NCI-H187 (cell line): ENCODE results near the gene MYL2.

Source experiments
- DNase-seq, 2 experiments: peaks; one replicate each; lab custom pipeline; 2025; lab: John Stamatoyannopoulos, UW

The MYL2 gene

GRCh38 chr12:110896559-110896958 lies 23.8 kb downstream of the MYL2 start:
- DNase-seq: no peak

GRCh38 chr12:110893956-110894355 lies 26.4 kb downstream of the MYL2 start:
- no peak for DNase-seq

DNA sequence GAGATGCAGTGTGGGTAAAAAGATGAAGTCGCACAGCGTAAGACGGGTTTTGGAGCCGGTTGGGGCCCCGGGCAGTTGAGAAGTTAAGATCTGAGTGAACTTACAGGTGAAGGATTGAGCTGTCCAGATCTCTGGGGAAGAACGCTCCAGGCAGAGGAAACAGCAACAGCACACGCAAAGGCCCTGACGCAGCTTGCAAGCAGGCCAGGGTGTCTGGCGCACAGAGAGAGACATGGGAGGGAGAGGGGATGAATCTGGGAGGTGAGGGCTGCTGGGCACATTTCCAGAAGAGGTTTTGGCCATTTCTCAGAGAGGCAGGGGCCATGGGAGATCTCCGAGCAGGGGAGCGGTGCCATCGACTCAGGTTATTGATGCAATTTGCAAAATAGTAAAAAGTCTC lies 31.0 kb downstream of the MYL2 start:
- no peak for DNase-seq

DNA sequence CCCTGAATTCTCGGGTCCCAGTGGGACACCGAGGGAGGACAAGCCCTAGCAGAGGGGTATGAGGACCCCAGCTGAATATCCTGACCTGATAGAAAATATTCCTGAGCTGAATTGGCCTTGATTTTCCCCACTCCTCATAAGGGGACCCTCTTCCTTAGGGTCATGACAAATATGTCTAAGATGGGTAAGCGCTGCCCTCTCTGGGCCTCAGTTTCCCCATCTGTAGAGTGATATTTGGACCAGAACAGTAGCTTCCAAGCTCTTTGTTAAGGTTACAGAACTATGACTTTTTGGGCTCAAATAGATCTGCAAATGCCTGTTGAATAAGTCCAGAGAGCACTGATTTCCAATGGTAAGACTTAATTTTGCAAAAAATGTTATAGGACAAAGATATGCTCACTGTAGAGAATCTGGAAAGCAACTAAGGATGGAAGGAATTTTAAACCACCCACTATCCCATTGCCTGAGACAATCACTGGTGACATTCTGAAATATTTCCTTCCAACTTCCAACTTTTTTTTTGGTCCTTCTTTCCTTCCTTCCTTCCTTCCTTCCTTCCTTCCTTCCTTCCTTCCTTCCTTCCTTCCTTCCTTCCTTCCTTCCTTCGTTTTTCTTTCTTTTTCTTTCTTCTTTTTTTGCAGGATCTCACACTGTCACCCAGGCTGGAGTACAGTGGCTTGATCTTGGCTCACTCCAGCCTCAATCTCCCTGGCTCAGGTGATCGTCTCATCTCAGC lies 32.0 kb downstream of the MYL2 start:
- DNase-seq: no peak

DNA sequence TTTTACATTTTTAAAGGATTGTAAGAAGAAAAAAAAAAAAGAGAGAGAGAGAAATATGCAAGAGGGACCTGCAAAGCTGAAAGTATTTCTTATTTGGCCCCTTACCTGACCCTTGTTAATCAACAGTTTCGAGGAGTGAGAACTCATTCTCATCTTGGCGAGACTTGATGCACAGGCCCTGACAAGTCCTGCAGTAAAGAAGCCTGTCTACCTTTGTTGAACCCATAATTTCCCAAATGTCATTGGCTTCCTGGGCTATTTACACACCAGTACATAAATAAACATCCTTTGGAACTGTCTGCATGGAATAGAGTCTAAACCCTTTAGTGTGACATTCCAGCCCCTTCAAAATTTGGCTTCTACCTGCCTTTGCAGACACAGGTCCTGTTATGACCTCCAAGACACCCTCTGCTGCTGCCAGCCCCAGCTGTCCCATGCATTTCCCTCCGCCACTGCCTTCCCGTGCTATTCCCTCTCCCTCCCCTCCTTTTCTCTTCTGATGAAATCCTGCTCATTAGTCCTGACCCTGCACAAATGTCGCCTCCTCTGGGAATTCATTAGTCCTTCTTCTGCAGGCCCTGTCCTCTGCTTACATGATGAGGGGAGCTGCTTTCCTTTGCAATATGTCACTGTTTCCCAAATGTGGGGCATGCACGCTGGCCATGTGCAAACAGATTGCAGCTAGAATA lies 35.1 kb downstream of the MYL2 start:
- DNase-seq: no peak

DNA sequence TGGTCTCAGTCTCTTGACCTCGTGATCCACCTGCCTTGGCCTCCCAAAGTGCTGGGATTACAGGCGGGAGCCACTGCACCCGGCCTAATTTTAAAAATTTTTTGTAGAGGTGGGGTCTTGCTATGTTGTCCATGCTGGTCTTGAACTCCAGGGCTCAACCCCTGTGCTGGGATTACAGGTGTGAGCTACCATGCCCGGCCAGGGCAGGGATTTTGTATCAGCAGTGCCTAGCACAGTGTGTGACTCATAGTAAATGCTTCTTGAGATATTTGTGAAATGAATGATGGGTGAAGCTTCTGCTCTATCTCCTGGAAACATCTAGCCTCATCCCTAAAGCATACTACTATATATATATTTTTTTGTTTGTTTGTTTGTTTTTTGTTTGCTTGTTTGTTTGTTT lies 37.1 kb downstream of the MYL2 start:
- DNase-seq: no peak

GRCh38 chr12:110880651-110881050 lies 39.7 kb downstream of the MYL2 start:
- no peak for DNase-seq

DNA sequence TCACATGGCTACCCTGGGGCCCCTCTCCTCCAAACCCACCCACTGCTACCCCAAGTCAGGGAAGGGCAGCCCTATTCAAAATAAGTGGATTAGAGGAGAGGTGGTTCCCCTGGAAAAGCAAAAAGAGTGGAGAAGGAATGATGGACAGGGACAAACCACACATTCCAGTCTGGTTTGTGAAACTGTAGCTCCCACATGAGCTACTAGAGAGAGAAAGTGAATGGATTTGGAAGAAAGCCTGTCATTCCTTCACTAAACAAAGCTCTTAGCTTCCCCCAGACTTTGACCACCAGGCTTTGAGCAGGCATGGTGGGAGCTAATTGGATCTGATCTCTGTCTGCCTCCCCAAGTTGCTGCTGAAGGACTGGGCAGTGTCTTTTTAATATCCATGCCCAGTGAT lies 45.6 kb downstream of the MYL2 start:
- no peak for DNase-seq

DNA sequence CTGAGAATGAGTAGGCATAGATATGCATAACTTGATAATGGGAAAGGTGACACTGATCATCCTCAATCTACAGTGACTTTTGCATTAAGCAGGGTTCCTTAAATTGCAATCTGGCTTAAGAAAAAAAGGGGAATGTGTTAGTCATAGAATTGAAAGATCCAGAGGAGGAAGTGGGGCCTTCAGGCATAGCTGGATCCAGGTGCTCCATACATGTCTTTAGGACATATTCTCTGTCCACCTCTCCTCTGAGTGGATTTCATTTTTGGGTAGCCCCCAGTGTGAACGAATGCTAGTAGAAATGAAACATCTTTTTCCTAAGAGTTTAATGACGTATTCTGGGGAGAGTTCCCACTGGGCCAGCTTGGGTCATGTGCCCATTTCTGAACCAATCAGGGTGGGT lies 46.0 kb downstream of the MYL2 start:
- DNase-seq: no peak

GRCh38 chr12:110872100-110872499 lies 48.3 kb downstream of the MYL2 start:
- no peak for DNase-seq

GRCh38 chr12:110869803-110870202 lies 50.6 kb downstream of the MYL2 start:
- no peak for DNase-seq

DNA sequence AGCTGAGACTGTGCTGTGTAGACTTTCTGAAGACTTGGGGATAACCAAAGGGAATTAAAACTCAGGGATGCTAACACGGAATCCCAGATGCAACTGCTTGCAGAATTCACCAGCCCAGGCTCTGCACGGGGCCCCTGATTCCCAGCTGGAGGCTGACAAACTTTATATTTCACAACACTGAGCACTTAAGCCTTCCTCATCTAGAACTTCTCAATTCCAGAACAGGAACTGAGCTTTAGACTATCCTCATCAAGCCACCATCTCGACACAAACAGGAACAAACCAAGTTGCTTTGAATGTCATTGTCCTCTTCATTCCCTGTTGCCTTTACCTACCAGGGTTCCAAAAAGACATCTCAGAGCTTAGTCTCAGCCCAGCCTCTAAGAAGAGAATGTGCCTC lies 51.4 kb downstream of the MYL2 start:
- DNase-seq: no peak

DNA sequence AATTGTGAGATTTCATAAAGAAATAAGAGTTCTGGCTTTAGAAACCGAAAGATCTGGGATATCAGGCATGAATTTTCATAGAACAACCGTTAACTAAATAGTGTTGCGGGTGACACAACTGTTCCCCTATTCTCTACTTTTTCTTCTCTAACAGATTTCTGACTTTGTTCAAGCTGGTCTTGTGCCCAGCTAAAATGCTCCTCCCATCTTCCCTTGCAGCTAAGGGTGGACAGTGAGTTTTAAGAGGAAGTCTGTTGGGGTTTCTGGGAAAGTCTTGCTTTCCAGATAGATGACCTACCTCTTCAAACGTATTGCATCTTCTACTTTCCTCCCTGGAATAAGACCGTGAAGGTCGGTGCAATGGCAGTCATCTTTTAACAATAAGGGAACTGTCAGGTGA lies 54.9 kb downstream of the MYL2 start:
- DNase-seq: no peak

DNA sequence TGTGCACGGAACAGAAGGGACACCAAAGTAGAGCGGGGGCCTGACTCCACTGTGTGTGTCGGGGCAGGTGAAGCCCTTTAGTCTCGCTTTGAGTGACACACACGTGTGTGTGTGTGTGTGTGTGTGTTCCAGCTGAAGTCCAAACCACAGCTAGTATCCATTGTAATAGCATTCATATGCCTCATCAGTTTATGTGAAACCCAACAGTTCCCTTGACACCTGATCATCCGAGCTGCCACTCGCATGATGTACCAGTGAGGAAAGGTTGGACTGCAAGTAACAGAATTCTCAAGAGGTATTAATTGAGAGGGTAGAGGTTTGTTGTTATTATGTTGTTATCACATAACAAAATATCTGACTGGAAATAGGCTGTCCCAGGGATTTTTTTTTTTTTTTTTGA lies 57.2 kb downstream of the MYL2 start:
- DNase-seq: no peak

GRCh38 chr12:110862329-110862728 lies 58.0 kb downstream of the MYL2 start:
- no peak for DNase-seq

DNA sequence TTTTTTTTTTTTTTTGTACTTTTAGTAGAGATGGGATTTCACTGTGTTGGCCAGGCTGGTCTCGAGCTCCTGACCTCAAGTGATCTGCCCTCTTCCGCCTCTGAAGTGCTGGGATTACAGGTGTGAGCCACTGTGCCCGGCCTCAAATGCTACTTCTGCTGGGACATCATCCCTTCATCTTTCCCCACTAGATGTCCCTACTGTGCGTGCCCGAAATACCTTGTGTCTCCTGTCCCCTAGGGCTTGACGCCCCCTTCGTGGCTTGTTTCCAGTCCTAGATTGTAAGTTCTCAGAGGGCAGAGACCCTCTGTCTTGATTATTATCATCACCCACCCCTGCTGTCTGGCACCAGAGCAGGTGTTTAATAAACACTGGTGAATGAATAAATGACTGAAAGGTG lies 58.6 kb downstream of the MYL2 start:
- no peak for DNase-seq
